Testis (tissue), 2 donors: Measurements from ENCODE around the gene CEP55.
A peak's percentile ranks its signal among the peaks of the same experiment; 100 is the strongest.

ENCODE experiments used
- POLR2A ChIP-seq: fragments of 450-650 bp; IDR thresholded peaks from one replicate; pipeline ENCODE4 v1.6.1; 2017; ENCODE audit warnings: antibody characterized with exemption, mild to moderate bottlenecking, moderate library complexity
- TF ChIP-seq, protein P1 (sequence below), 3 experiments: fragments of 450-650 bp in 2 of 3; fragments of 200-600 bp in 1 of 3; sonication (generic) in 1 of 3; IDR thresholded peaks; one replicate each; pipeline ENCODE4 v1.5.1; 2016 to 2019; ENCODE audit warnings: antibody characterized with exemption in 3 of 3, mild to moderate bottlenecking in 2 of 3, moderate library complexity in 1 of 3

DNA sequence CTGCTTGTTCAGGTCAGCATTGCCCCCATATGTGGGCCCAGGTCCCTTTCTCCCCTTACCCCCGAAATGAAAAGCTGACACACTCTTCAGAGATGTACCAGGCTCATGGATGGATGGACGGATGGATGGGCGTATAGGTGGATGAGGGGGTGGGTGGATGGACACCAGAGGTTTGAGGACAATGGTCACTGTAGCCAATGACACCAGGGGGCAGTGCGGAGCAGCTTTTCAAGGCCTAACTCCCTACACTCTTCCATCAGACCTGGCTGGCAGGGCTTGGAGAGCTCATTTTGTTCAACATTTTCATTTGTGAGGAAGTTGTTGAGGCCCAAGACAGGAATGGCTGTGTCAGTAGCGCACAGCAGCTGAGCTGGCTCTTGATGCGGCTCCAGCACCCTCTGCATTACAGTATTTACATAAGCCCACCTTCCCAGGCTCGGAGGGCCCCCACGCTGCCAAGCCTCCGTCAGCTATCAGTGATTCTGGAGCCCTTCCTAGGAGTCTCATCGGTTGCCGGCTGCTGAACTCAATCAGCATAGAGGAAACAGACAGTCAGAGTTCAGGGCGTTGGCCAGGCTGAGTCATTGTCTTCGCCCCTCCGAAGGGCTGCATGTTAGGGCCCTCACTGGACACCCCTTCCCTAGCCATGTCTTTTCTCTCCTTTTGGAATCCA is 58.5 kb downstream of the CEP55 start:
- TF ChIP-seq, protein P1, sequence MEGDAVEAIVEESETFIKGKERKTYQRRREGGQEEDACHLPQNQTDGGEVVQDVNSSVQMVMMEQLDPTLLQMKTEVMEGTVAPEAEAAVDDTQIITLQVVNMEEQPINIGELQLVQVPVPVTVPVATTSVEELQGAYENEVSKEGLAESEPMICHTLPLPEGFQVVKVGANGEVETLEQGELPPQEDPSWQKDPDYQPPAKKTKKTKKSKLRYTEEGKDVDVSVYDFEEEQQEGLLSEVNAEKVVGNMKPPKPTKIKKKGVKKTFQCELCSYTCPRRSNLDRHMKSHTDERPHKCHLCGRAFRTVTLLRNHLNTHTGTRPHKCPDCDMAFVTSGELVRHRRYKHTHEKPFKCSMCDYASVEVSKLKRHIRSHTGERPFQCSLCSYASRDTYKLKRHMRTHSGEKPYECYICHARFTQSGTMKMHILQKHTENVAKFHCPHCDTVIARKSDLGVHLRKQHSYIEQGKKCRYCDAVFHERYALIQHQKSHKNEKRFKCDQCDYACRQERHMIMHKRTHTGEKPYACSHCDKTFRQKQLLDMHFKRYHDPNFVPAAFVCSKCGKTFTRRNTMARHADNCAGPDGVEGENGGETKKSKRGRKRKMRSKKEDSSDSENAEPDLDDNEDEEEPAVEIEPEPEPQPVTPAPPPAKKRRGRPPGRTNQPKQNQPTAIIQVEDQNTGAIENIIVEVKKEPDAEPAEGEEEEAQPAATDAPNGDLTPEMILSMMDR (IDR thresholded peaks at IDR 0.05): peak; percentile 37 to 56 (median 55)
- no peak for TF ChIP-seq POLR2A
